Measurements from ENCODE around the gene GTF2IRD1.

GTF2IRD1 gene

GRCh38 chr7:74476626-74477025, 22.9 kb downstream of the GTF2IRD1 start:
- Histone ChIP-seq H3K4me3 (replicated peaks; ENCODE audit: low read depth, low read length) (no peak overlapping the region), H3K27me3 (replicated peaks; ENCODE audit: control insufficient read depth, insufficient read depth, low read length) (no peaks in the 10 kb centered on the region; the same call in 1 of the 2 replicates), H3K36me3 (ENCODE audit: control insufficient read depth, insufficient read depth, low read length) (no peaks in the 10 kb centered on the region)
- TF ChIP-seq CTCF (IDR thresholded peaks at IDR 0.05; ENCODE audit: insufficient read depth, low read length, poor library complexity, severe bottlenecking): no peak
- no peak for DNase-seq (ENCODE audit: extremely low read depth, insufficient read length)

- no peaks in the 10 kb centered on the region for H3K36me3 ChIP-seq (ENCODE audit: control insufficient read depth, insufficient read depth, low read length)
- DNase-seq (ENCODE audit: extremely low read depth, insufficient read length): no peak
- TF ChIP-seq CTCF (IDR thresholded peaks at IDR 0.05; ENCODE audit: insufficient read depth, low read length, poor library complexity, severe bottlenecking): no peak
Measured at GRCh38 chr7:74478671-74479065, 25.0 kb downstream of the GTF2IRD1 start.

GRCh38 chr7:74479066-74479781, 25.5 kb downstream of the GTF2IRD1 start:
- DNase-seq (ENCODE audit: extremely low read depth, insufficient read length): no peak
- H3K4me3 ChIP-seq (replicated peaks; ENCODE audit: low read depth, low read length): no peak overlapping the region
- no peaks in the 10 kb centered on the region for H3K27me3 ChIP-seq (replicated peaks; ENCODE audit: control insufficient read depth, insufficient read depth, low read length)
- H3K36me3 ChIP-seq (ENCODE audit: control insufficient read depth, insufficient read depth, low read length): no peaks in the 10 kb centered on the region
- no peak for TF ChIP-seq CTCF (IDR thresholded peaks at IDR 0.05; ENCODE audit: insufficient read depth, low read length, poor library complexity, severe bottlenecking)

More at GRCh38 chr7:74478671-74479065, 25.0 kb downstream of the GTF2IRD1 start:
- Histone ChIP-seq H3K4me3 (replicated peaks; ENCODE audit: low read depth, low read length) (no peak overlapping the region), H3K27me3 (replicated peaks; ENCODE audit: control insufficient read depth, insufficient read depth, low read length) (no peaks in the 10 kb centered on the region)

GRCh38 chr7:74479961-74480829, 26.5 kb downstream of the GTF2IRD1 start:
- no peak for DNase-seq (ENCODE audit: extremely low read depth, insufficient read length)
- H3K4me3 ChIP-seq (replicated peaks; ENCODE audit: low read depth, low read length): no peak overlapping the region

GRCh38 chr7:74480861-74481417, 27.2 kb downstream of the GTF2IRD1 start:
- TF ChIP-seq CTCF (IDR thresholded peaks at IDR 0.05; ENCODE audit: insufficient read depth, low read length, poor library complexity, severe bottlenecking): no peak
- no peaks in the 10 kb centered on the region for H3K36me3 ChIP-seq (ENCODE audit: control insufficient read depth, insufficient read depth, low read length)
- DNase-seq (ENCODE audit: extremely low read depth, insufficient read length): no peak
- no peak overlapping the region for H3K4me3 ChIP-seq (replicated peaks; ENCODE audit: low read depth, low read length)
- no peaks in the 10 kb centered on the region for H3K27me3 ChIP-seq (replicated peaks; ENCODE audit: control insufficient read depth, insufficient read depth, low read length)

More at GRCh38 chr7:74479961-74480829, 26.5 kb downstream of the GTF2IRD1 start:
- TF ChIP-seq CTCF (IDR thresholded peaks at IDR 0.05; ENCODE audit: insufficient read depth, low read length, poor library complexity, severe bottlenecking): no peak
- Histone ChIP-seq H3K27me3 (replicated peaks; ENCODE audit: control insufficient read depth, insufficient read depth, low read length) (no peaks in the 10 kb centered on the region), H3K36me3 (ENCODE audit: control insufficient read depth, insufficient read depth, low read length) (no peaks in the 10 kb centered on the region)
